H9 (cell line): ENCODE measurements around the gene CDH13. TPM values are rescaled to one million over a fixed set of nuclear protein-coding genes. Genes with fewer than 3 reads are reported as not detected.

ENCODE experiments used
- DNase-seq: peaks from one replicate; pipeline ENCODE4 v3.0.0-alpha.2; 2017
- H2AFZ ChIP-seq: one replicate; pipeline ENCODE4 v1.6.1; 2013; ENCODE audit warnings: mild to moderate bottlenecking, low read length, control low read depth, moderate library complexity
- H2AK5ac ChIP-seq: 2 replicates; pipeline ENCODE4 v1.6.1; 2013; ENCODE audit warnings: low read length, control low read depth, mixed read lengths; ENCODE audit not compliant: insufficient read length
- H2BK120ac ChIP-seq: one replicate; pipeline ENCODE4 v1.6.1; 2013; ENCODE audit warnings: low read depth, mild to moderate bottlenecking, low read length, control low read depth, inconsistent platforms; ENCODE audit not compliant: poor library complexity, severe bottlenecking
- H2BK12ac ChIP-seq: 2 replicates; pipeline ENCODE4 v1.6.1; 2013; ENCODE audit warnings: low read length, control low read depth, mixed read lengths, low read depth; ENCODE audit not compliant: insufficient read length
- H2BK15ac ChIP-seq: 2 replicates; pipeline ENCODE4 v1.6.1; 2013; ENCODE audit warnings: low read depth, low read length, control low read depth
- H2BK20ac ChIP-seq: one replicate; pipeline ENCODE4 v1.6.1; 2013; ENCODE audit warnings: low read depth, mild to moderate bottlenecking, low read length, control low read depth, inconsistent platforms; ENCODE audit not compliant: poor library complexity, severe bottlenecking
- H2BK5ac ChIP-seq: 2 replicates; pipeline ENCODE4 v1.6.1; 2013; ENCODE audit warnings: low read length, control low read depth, mixed read lengths; ENCODE audit not compliant: insufficient read length
- H3K14ac ChIP-seq: 2 replicates; pipeline ENCODE4 v1.6.1; 2013; ENCODE audit warnings: low read length, control low read depth; ENCODE audit not compliant: insufficient read depth
- H3K18ac ChIP-seq: 2 replicates; pipeline ENCODE4 v1.6.1; 2013; ENCODE audit warnings: low read depth, mild to moderate bottlenecking, mixed read lengths, low read length, control low read depth; ENCODE audit not compliant: insufficient read length
- H3K23ac ChIP-seq: 2 replicates; pipeline ENCODE4 v1.6.1; 2013; ENCODE audit warnings: low read length, control low read depth, mixed read lengths, low read depth; ENCODE audit not compliant: insufficient read length
- H3K23me2 ChIP-seq: 2 replicates; pipeline ENCODE4 v1.6.1; 2013; ENCODE audit warnings: low read depth, mild to moderate bottlenecking, mixed read lengths, low read length, control low read depth; ENCODE audit not compliant: insufficient read length, poor library complexity, severe bottlenecking
- H3K27ac ChIP-seq: 2 replicates; pipeline ENCODE4 v1.5.1; 2013; ENCODE audit warnings: low read length, control low read depth, mixed read lengths, low read depth; ENCODE audit not compliant: insufficient read length
- H3K27me3 ChIP-seq: 2 replicates; pipeline ENCODE4 v1.6.1; 2013; ENCODE audit warnings: low read length, control low read depth, inconsistent platforms; ENCODE audit not compliant: insufficient read depth
- H3K4ac ChIP-seq: 2 replicates; pipeline ENCODE4 v1.6.1; 2013; ENCODE audit warnings: low read depth, mild to moderate bottlenecking, control low read depth, inconsistent platforms, low read length, moderate library complexity
- H3K4me1 ChIP-seq: 2 replicates; pipeline ENCODE4 v1.6.1; 2013; ENCODE audit warnings: low read length, control low read depth, inconsistent platforms; ENCODE audit not compliant: insufficient read depth
- H3K4me2 ChIP-seq: 2 replicates; pipeline ENCODE4 v1.6.1; 2013; ENCODE audit warnings: low read length, control low read depth, mixed read lengths; ENCODE audit not compliant: insufficient read length, insufficient read depth
- H3K56ac ChIP-seq: 2 replicates; pipeline ENCODE4 v1.6.1; 2013; ENCODE audit warnings: low read depth, mild to moderate bottlenecking, mixed read lengths, low read length, control low read depth; ENCODE audit not compliant: insufficient read length
- H3K79me1 ChIP-seq: 2 replicates; pipeline ENCODE4 v1.6.1; 2013; ENCODE audit warnings: low read depth, mild to moderate bottlenecking, moderate library complexity, low read length, control low read depth, inconsistent platforms; ENCODE audit not compliant: insufficient read depth, poor library complexity, severe bottlenecking
- H3K79me2 ChIP-seq: 2 replicates; pipeline ENCODE4 v1.6.1; 2013; ENCODE audit warnings: low read length, control low read depth, inconsistent platforms; ENCODE audit not compliant: insufficient read depth
- H3K9ac ChIP-seq: 2 replicates; pipeline ENCODE4 v1.6.1; 2013; ENCODE audit warnings: low read length, control low read depth, mixed read lengths; ENCODE audit not compliant: insufficient read length; ENCODE audit errors: extremely low read depth
- H3K9me3 ChIP-seq: one replicate; pipeline ENCODE4 v1.6.1; 2013; ENCODE audit warnings: low read depth, low read length, inconsistent platforms; ENCODE audit not compliant: control insufficient read depth
- H3T11ph ChIP-seq: one replicate; pipeline ENCODE4 v1.6.1; 2013; ENCODE audit warnings: mild to moderate bottlenecking, low read length, control low read depth, inconsistent platforms
- H4K20me1 ChIP-seq: one replicate; pipeline ENCODE4 v1.6.1; 2013; ENCODE audit not compliant: control insufficient read depth, insufficient read length, insufficient read depth
- H4K5ac ChIP-seq: 2 replicates; pipeline ENCODE4 v1.6.1; 2013; ENCODE audit warnings: low read depth, mild to moderate bottlenecking, mixed read lengths, low read length, control low read depth; ENCODE audit not compliant: insufficient read length
- H4K8ac ChIP-seq: replicated peaks from 2 replicates; pipeline ENCODE4 v1.6.1; 2013; ENCODE audit warnings: low read length, control low read depth, mixed read lengths, low read depth; ENCODE audit not compliant: insufficient read length
- H4K91ac ChIP-seq: 2 replicates; pipeline ENCODE4 v1.6.1; 2013; ENCODE audit warnings: low read depth, mild to moderate bottlenecking, moderate library complexity, mixed read lengths, low read length, control low read depth; ENCODE audit not compliant: insufficient read length
- H3K27ac Mint-ChIP-seq, 3 experiments: 2 replicates in 2 of 3; 3 replicates in 1 of 3; pipeline ENCODE4 v1.8.0; 2020 to 2021; ENCODE audit warnings: mixed read lengths in 3 of 3, mild to moderate bottlenecking in 1 of 3, moderate library complexity in 1 of 3
- H3K27me3 Mint-ChIP-seq: 2 replicates; pipeline ENCODE4 v1.8.0; 2021; ENCODE audit warnings: low read depth, mild to moderate bottlenecking, moderate library complexity, mixed read lengths
- H3K36me3 Mint-ChIP-seq, 3 experiments: 2 replicates in 2 of 3; 3 replicates in 1 of 3; pipeline ENCODE4 v1.8.0; 2020 to 2021; ENCODE audit warnings: low read depth in 3 of 3, mixed read lengths in 3 of 3; ENCODE audit not compliant: insufficient read depth in 1 of 3
- H3K4me1 Mint-ChIP-seq, 2 experiments: 2 replicates each; pipeline ENCODE4 v1.8.0; 2020; ENCODE audit warnings: mixed read lengths in 2 of 2
- H3K4me3 Mint-ChIP-seq, 2 experiments: 2 replicates in 1 of 2; 3 replicates in 1 of 2; pipeline ENCODE4 v1.8.0; 2020 to 2021; ENCODE audit warnings: mild to moderate bottlenecking in 2 of 2, mixed read lengths in 2 of 2, moderate library complexity in 1 of 2
- H3K9me3 Mint-ChIP-seq, 2 experiments: 2 replicates in 1 of 2; 3 replicates in 1 of 2; pipeline ENCODE4 v1.8.0; 2020; ENCODE audit warnings: mild to moderate bottlenecking in 2 of 2, mixed read lengths in 2 of 2, moderate library complexity in 1 of 2
- WGBS: extraction: QIAGEN DNeasy Blood & Tissue Kit; methylation state at CpG from one replicate; pipeline ENCODE4 v1.1.7; 2013; ENCODE audit warnings: missing lambda C conversion rate, low lambda C conversion rate, mixed read lengths; ENCODE audit not compliant: insufficient read length; ENCODE audit errors: extremely low coverage; 5-methylcytosine and 5-hydroxymethylcytosine counted together
- total RNA-seq: library from RNA; stranded (reverse); gene quantifications from 2 replicates; pipeline ENCODE4 v1.2.1, GENCODE V29; 2021
- TF ChIP-seq, protein P1 (sequence below): fragments of 200-600 bp; sonication (generic); conservative IDR thresholded peaks from 3 replicates; pipeline ENCODE4 v1.8.0; 2021; ENCODE audit warnings: antibody characterized with exemption, mild to moderate bottlenecking

The CDH13 gene
- total RNA-seq, 1 experiment from 2014 or later: 1.5 TPM

GRCh38 chr16:83296505-83296904, 669.7 kb downstream of the CDH13 start:
- no peaks in the 10 kb centered on the region for H3K79me1 ChIP-seq
- no peaks in the 10 kb centered on the region for H3K79me2 ChIP-seq
- H4K20me1 ChIP-seq: no peaks in the 10 kb centered on the region
- no peak overlapping the region for H3K4me2 ChIP-seq
- no peak overlapping the region for H3K14ac ChIP-seq
- H2BK20ac ChIP-seq: no peak overlapping the region
- H3K4me1 ChIP-seq: no peaks in the 10 kb centered on the region
- H3K56ac ChIP-seq: no peak overlapping the region
- no peak overlapping the region for H2AFZ ChIP-seq
- no peaks in the 10 kb centered on the region for H3K23me2 ChIP-seq
- Mint-ChIP-seq H3K4me1 (no peaks in the 10 kb centered on the region), H3K27me3 (peaks cover 3% of the 10 kb centered on the region), H3K4me3 (no peak overlapping the region), H3K36me3 (no peaks in the 10 kb centered on the region), H3K9me3 (no peaks in the 10 kb centered on the region; a peak in 1 of 5 replicates), H3K27ac (no peak overlapping the region)
- no peak overlapping the region for H2BK12ac ChIP-seq
- no peak overlapping the region for H3K23ac ChIP-seq
- DNase-seq: no peak
- H2BK120ac ChIP-seq: no peak overlapping the region
- H3K4ac ChIP-seq: no peak overlapping the region
- H3K9ac ChIP-seq: no peak overlapping the region
- no peak overlapping the region for H3K18ac ChIP-seq
- no CpG with 5 or more reads among the region's 2 CpGs for WGBS
- no peaks in the 10 kb centered on the region for H3K27me3 ChIP-seq
- H2BK5ac ChIP-seq: no peak overlapping the region
- no peak overlapping the region for H3T11ph ChIP-seq
- no peak overlapping the region for H2AK5ac ChIP-seq
- no peak overlapping the region for H4K8ac ChIP-seq
- no peak overlapping the region for H4K91ac ChIP-seq
- no peak overlapping the region for H2BK15ac ChIP-seq
- H3K9me3 ChIP-seq: no peaks in the 10 kb centered on the region
- TF ChIP-seq, protein P1, sequence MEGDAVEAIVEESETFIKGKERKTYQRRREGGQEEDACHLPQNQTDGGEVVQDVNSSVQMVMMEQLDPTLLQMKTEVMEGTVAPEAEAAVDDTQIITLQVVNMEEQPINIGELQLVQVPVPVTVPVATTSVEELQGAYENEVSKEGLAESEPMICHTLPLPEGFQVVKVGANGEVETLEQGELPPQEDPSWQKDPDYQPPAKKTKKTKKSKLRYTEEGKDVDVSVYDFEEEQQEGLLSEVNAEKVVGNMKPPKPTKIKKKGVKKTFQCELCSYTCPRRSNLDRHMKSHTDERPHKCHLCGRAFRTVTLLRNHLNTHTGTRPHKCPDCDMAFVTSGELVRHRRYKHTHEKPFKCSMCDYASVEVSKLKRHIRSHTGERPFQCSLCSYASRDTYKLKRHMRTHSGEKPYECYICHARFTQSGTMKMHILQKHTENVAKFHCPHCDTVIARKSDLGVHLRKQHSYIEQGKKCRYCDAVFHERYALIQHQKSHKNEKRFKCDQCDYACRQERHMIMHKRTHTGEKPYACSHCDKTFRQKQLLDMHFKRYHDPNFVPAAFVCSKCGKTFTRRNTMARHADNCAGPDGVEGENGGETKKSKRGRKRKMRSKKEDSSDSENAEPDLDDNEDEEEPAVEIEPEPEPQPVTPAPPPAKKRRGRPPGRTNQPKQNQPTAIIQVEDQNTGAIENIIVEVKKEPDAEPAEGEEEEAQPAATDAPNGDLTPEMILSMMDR: no peak
- no peak overlapping the region for H3K27ac ChIP-seq
- H4K5ac ChIP-seq: no peak overlapping the region
